ENCODE measurements around the gene FOXC1.

- TF ChIP-seq CTCF (conservative IDR thresholded peaks at IDR 0.05; ENCODE audit: low read depth, low read length) (no peak), EZH2 (IDR thresholded peaks at IDR 0.05; ENCODE audit: low read length, unreplicated experiment) (no peak)
These were observed 29.1 kb upstream of the FOXC1 start for GRCh38 chr6:1580585-1580984.
